ENCODE measurements around the gene TFIP11.

Gene TFIP11

GRCh38 chr22:26476705-26477340, 35.5 kb downstream of the TFIP11 start:
- no peak for DNase-seq

- DNase-seq = no peak
These were observed 37.6 kb downstream of the TFIP11 start for GRCh38 chr22:26474682-26475081.

- no peak for DNase-seq
These were observed 40.8 kb downstream of the TFIP11 start for GRCh38 chr22:26471522-26471921.

GRCh38 chr22:26470807-26471206, 41.5 kb downstream of the TFIP11 start:
- DNase-seq = no peak

GRCh38 chr22:26466196-26466595, 46.1 kb downstream of the TFIP11 start:
- no peak for DNase-seq

- peak; percentile 12 for DNase-seq
These were observed 48.0 kb downstream of the TFIP11 start for GRCh38 chr22:26464312-26464711.

GRCh38 chr22:26463688-26464087, 48.6 kb downstream of the TFIP11 start:
- DNase-seq = no peak

GRCh38 chr22:26463101-26463661, 49.1 kb downstream of the TFIP11 start:
- peak; percentile 88 for DNase-seq

GRCh38 chr22:26462641-26463040, 49.6 kb downstream of the TFIP11 start:
- no peak for DNase-seq

GRCh38 chr22:26462051-26462450, 50.2 kb downstream of the TFIP11 start:
- DNase-seq = no peak

GRCh38 chr22:26461188-26461810, 51.0 kb downstream of the TFIP11 start:
- peak; percentile 92 for DNase-seq

- no peak for DNase-seq
These were observed 52.1 kb downstream of the TFIP11 start for GRCh38 chr22:26460202-26460601.

GRCh38 chr22:26457661-26458272, 54.5 kb downstream of the TFIP11 start:
- DNase-seq = no peak

GRCh38 chr22:26453812-26454500, 58.3 kb downstream of the TFIP11 start:
- DNase-seq = no peak

- no peak for DNase-seq
These were observed 59.1 kb downstream of the TFIP11 start for GRCh38 chr22:26453216-26453615.

GRCh38 chr22:26452236-26453016, 59.8 kb downstream of the TFIP11 start:
- DNase-seq = no peak

- DNase-seq = no peak
These were observed 61.7 kb downstream of the TFIP11 start for GRCh38 chr22:26450453-26451185.

GRCh38 chr22:26448941-26449340, 63.3 kb downstream of the TFIP11 start:
- DNase-seq = no peak

GRCh38 chr22:26448334-26448733, 63.9 kb downstream of the TFIP11 start:
- no peak for DNase-seq

- DNase-seq = no peak
These were observed 64.5 kb downstream of the TFIP11 start for GRCh38 chr22:26447584-26448329.

Measured in eye (tissue), 1 donor.